Esophagus squamous epithelium (tissue), 5 donors: Measurements from ENCODE around the gene CCDC81. TPM values are rescaled to one million over a fixed set of nuclear protein-coding genes. Genes with fewer than 3 reads are reported as not detected.
"Not testable (repeated sequence)": the region's sequence is repeated elsewhere in the genome, so short reads cannot be mapped to it uniquely, and the experiment has no call there.

Source experiments
- DNase-seq: peaks from one replicate; lab custom pipeline; 2025; lab: John Stamatoyannopoulos, UW
- H3K27ac ChIP-seq, 4 donors: fragments of 200-600 bp; sonication (generic); one replicate each; pipeline ENCODE4 v1.5.1; 2016 to 2019; ENCODE audit warnings: mild to moderate bottlenecking in 1 of 4
- H3K27me3 ChIP-seq, 4 donors: fragments of 200-600 bp; sonication (generic); 1 replicate in 3 of 4; 2 replicates in 1 of 4; pipeline versions ENCODE4 v1.5.1 to v1.6.0; 2017 to 2021; ENCODE audit warnings: antibody characterized with exemption in 1 of 4
- H3K36me3 ChIP-seq, 3 donors: fragments of 200-600 bp; sonication (generic); one replicate each; pipeline ENCODE4 v1.5.1; 2016 to 2019
- H3K4me1 ChIP-seq, 3 donors: fragments of 200-600 bp; sonication (generic); one replicate each; pipeline ENCODE4 v1.5.1; 2017 to 2019
- H3K4me3 ChIP-seq, 4 donors: fragments of 200-600 bp; sonication (generic); 1 replicate in 3 of 4; 2 replicates in 1 of 4; pipeline ENCODE4 v1.5.1; 2016 to 2019; ENCODE audit warnings: mild to moderate bottlenecking in 2 of 4, moderate library complexity in 1 of 4
- H3K9me3 ChIP-seq, 3 donors: fragments of 200-600 bp; sonication (generic); one replicate each; pipeline ENCODE4 v1.5.1; 2016 to 2019
- POLR2A ChIP-seq, 4 donors: fragments of 450-650 bp; IDR thresholded peaks; one replicate each; pipeline ENCODE4 v1.6.1; 2017; ENCODE audit warnings: antibody characterized with exemption in 4 of 4, mild to moderate bottlenecking in 4 of 4, moderate library complexity in 3 of 4
- WGBS, 2 donors: methylation state at CpG; one replicate each; pipeline ENCODE4 v1.1.5; 2018; 5-methylcytosine and 5-hydroxymethylcytosine counted together
- intact Hi-C: fragments of 100-400 bp; cut with DNase I; formaldehyde crosslinking; loops from one replicate; pipeline ENCODE4 v1.15.0; 2022
- total RNA-seq, 4 donors: library from RNA; depleted of rRNA; stranded (reverse); fragments of >200 nt; gene quantifications; one replicate each; pipeline ENCODE4 v1.1.0, GENCODE V29; 2016
- TF ChIP-seq, protein P1 (sequence below), 6 experiments: fragments of 450-650 bp in 4 of 6; fragments of 200-600 bp in 2 of 6; sonication (generic) in 2 of 6; IDR thresholded peaks; one replicate each; pipeline ENCODE4 v1.5.1; 2016 to 2019; ENCODE audit warnings: antibody characterized with exemption in 6 of 6, mild to moderate bottlenecking in 4 of 6, moderate library complexity in 4 of 6
- donor health status: DM: yes; HTN: yes; CAD: no.

The CCDC81 gene
- total RNA-seq, 4 donors from 2014 or later, result 0.23 to 0.66 (median 0.57) TPM; not detected in 1

DNA sequence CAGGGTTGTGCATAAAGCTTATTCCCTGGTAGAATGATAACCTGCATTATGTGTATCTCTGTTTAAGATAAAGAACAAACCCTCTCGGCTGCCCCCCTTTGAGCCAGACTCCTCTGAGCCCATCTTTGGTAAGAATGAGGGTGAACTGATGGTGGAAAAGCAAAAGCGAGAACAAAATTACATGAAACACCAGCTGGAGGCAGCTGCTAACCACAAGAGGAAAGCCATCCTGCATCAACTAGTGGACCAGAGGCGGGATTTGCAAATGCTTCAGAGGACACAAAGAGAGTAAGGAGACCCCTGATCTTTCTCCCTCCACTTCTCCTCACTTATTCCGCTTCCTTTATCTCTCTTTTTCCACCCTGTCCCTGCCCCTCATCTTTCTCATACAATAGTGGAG lies 40.3 kb downstream of the CCDC81 start:
- no peaks in the 10 kb centered on the region for H3K4me1 ChIP-seq
- no peaks in the 10 kb centered on the region for H3K27me3 ChIP-seq
- H3K9me3 ChIP-seq, result no peaks in the 10 kb centered on the region
- WGBS, 2 donors, result 74 to 79% methylated on average over 4 of the region's 4 CpGs
- H3K4me3 ChIP-seq, result no peak overlapping the region
- intact Hi-C loops, result no loop called here
- no peaks in the 10 kb centered on the region for H3K36me3 ChIP-seq
- TF ChIP-seq, protein P1, sequence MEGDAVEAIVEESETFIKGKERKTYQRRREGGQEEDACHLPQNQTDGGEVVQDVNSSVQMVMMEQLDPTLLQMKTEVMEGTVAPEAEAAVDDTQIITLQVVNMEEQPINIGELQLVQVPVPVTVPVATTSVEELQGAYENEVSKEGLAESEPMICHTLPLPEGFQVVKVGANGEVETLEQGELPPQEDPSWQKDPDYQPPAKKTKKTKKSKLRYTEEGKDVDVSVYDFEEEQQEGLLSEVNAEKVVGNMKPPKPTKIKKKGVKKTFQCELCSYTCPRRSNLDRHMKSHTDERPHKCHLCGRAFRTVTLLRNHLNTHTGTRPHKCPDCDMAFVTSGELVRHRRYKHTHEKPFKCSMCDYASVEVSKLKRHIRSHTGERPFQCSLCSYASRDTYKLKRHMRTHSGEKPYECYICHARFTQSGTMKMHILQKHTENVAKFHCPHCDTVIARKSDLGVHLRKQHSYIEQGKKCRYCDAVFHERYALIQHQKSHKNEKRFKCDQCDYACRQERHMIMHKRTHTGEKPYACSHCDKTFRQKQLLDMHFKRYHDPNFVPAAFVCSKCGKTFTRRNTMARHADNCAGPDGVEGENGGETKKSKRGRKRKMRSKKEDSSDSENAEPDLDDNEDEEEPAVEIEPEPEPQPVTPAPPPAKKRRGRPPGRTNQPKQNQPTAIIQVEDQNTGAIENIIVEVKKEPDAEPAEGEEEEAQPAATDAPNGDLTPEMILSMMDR (IDR thresholded peaks at IDR 0.05), result no peak
- TF ChIP-seq POLR2A (IDR thresholded peaks at IDR 0.05), result no peak
- no peak overlapping the region for H3K27ac ChIP-seq
- DNase-seq, result no peak

DNA sequence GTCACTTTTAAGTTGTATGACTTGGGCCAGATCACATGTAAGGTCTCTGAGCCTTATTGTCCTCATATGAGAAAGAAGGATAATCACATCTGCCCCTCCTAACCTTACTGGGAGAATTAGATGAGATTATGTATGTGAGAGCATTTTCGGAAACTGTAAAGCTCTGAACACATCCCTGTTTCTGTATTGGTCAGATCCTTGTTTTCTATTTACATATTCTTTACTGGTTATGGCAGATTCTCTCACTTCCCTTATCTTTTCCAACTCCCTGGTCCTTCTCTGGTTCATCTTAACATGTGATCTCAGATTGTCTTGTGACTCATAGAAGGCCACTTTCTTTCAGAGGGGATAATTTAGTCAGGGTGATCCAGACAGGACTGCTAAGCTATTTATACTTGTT lies 41.8 kb downstream of the CCDC81 start:
- DNase-seq, result no peak
- no peaks in the 10 kb centered on the region for H3K36me3 ChIP-seq
- no peak overlapping the region for H3K4me3 ChIP-seq
- H3K27ac ChIP-seq, result no peak overlapping the region
- TF ChIP-seq, protein P1 (IDR thresholded peaks at IDR 0.05), result no peak
- no peak for TF ChIP-seq POLR2A (IDR thresholded peaks at IDR 0.05)
- intact Hi-C loops, result no loop called here
- H3K4me1 ChIP-seq, result no peaks in the 10 kb centered on the region
- WGBS, 2 donors, result 81 to 88% methylated on average over 1 of the region's 1 CpG
- H3K27me3 ChIP-seq, result no peaks in the 10 kb centered on the region
- H3K9me3 ChIP-seq, result no peaks in the 10 kb centered on the region

DNA sequence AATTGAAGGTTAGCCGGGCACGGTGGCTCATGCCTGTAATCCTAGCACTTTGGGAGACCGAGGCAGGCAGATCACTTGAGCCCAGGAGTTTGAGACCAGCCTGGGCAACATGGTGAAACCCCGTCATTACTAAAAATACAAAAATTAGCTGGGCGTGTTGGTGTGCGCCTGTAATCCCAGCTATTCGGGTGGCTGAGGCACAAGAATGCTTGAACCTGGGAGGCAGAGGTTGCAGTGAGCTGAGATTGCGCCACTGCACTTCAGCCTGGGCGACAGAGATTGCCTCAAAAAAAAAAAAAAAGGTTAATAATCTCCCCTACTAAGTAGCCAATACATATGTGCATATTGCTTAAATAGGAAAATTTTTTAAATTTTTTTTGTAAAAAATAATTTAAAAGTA lies 42.3 kb downstream of the CCDC81 start:
- H3K4me3 ChIP-seq, intact Hi-C loops, H3K27ac ChIP-seq: not testable (repeated sequence)

DNA sequence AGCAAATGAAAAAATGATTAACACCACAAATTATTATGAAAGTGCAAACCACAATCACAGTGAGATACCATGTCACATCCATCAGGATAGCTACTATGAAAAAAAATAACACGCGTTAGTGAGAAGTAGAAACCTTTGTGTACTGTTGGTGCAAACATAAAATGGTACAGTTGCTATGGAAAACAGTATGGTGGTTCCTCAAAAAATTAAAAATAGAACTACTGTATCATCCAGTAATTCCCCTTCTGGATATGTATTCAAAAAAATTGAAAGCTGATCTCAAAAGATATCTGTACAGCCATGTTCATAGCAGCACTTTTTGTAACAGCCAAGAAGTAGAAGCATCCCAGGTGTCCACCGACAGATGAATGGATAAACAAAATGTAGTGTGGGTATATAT lies 43.4 kb downstream of the CCDC81 start:
- Histone ChIP-seq H3K36me3 (no peaks in the 10 kb centered on the region), H3K27me3 (no peaks in the 10 kb centered on the region), H3K4me3 (no peak overlapping the region), H3K27ac (no peak overlapping the region), H3K4me1 (no peaks in the 10 kb centered on the region), H3K9me3 (no peaks in the 10 kb centered on the region)
- intact Hi-C loops, result no loop called here
- TF ChIP-seq, protein P1 (IDR thresholded peaks at IDR 0.05), result no peak
- TF ChIP-seq POLR2A (IDR thresholded peaks at IDR 0.05), result no peak
- 78 to 97% methylated on average over 3 of the region's 3 CpGs for WGBS, 2 donors
- DNase-seq, result no peak

More for the DNA sequence above, 42.3 kb downstream of the CCDC81 start:
- H3K36me3 ChIP-seq, H3K4me1 ChIP-seq, H3K27me3 ChIP-seq, DNase-seq, H3K9me3 ChIP-seq: not testable (repeated sequence)
- 85% methylated on average over 9 of the region's 9 CpGs for WGBS, 2 donors

GRCh38 chr11:86418513-86418912 lies 43.8 kb downstream of the CCDC81 start:
- no peak for TF ChIP-seq POLR2A (IDR thresholded peaks at IDR 0.05)
- TF ChIP-seq, protein P1 (IDR thresholded peaks at IDR 0.05), result no peak
- intact Hi-C loops, result no loop called here
- no peaks in the 10 kb centered on the region for H3K36me3 ChIP-seq
- H3K9me3 ChIP-seq, result no peaks in the 10 kb centered on the region
- no peaks in the 10 kb centered on the region for H3K4me1 ChIP-seq
- no peak for DNase-seq
- no peak overlapping the region for H3K27ac ChIP-seq
- 86 to 93% methylated on average over 3 of the region's 3 CpGs for WGBS, 2 donors
- H3K27me3 ChIP-seq, result no peaks in the 10 kb centered on the region
- H3K4me3 ChIP-seq, result no peak overlapping the region

- intact Hi-C loops, result no loop called here
- no peak overlapping the region for H3K27ac ChIP-seq
Observed at GRCh38 chr11:86418917-86419316, 44.2 kb downstream of the CCDC81 start.

More at GRCh38 chr11:86418917-86419316, 44.2 kb downstream of the CCDC81 start:
- Histone ChIP-seq H3K9me3 (no peaks in the 10 kb centered on the region), H3K36me3 (no peaks in the 10 kb centered on the region), H3K4me3 (no peak overlapping the region), H3K27me3 (no peaks in the 10 kb centered on the region), H3K4me1 (no peaks in the 10 kb centered on the region)
- TF ChIP-seq, protein P1 (IDR thresholded peaks at IDR 0.05), result peak in 1 of 6 experiments; percentile 13
- TF ChIP-seq POLR2A (IDR thresholded peaks at IDR 0.05), result no peak
- no peak for DNase-seq
- WGBS, 2 donors, result 23 to 24% methylated on average over 2 of the region's 2 CpGs
